Esophagus squamous epithelium (tissue), 4 donors: ENCODE measurements around the gene CIDEB.

Source experiments
- CTCF ChIP-seq, 6 experiments: fragments of 450-650 bp in 4 of 6; fragments of 200-600 bp in 2 of 6; sonication (generic) in 2 of 6; IDR thresholded peaks; one replicate each; pipeline ENCODE4 v1.5.1; 2016 to 2019; ENCODE audit warnings: antibody characterized with exemption in 6 of 6, mild to moderate bottlenecking in 4 of 6, moderate library complexity in 4 of 6
- POLR2A ChIP-seq, 4 donors: fragments of 450-650 bp; IDR thresholded peaks; one replicate each; pipeline ENCODE4 v1.6.1; 2017; ENCODE audit warnings: antibody characterized with exemption in 4 of 4, mild to moderate bottlenecking in 4 of 4, moderate library complexity in 3 of 4

GRCh38 chr14:24292118-24292807, 15.5 kb downstream of the CIDEB start:
- no peak for TF ChIP-seq CTCF (IDR thresholded peaks at IDR 0.05)
- TF ChIP-seq POLR2A (IDR thresholded peaks at IDR 0.05) = no peak
